B cell (primary cell): ENCODE results near the gene FKBP1A. TPM values are rescaled to one million over a fixed set of nuclear protein-coding genes. Genes with fewer than 3 reads are reported as not detected.

Experiments
- ATAC-seq: fragments of 200-7000 bp; cut with Tn5 transposase; one replicate; pipeline ENCODE4 v1.10.0; 2021; ENCODE audit warnings: low read depth, mild to moderate bottlenecking, moderate number of reproducible peaks, moderate library complexity
- CTCF ChIA-PET: fragments of 350-600 bp; sonication (Branson Sonifier 250); formaldehyde crosslinking; loops from one replicate; lab custom pipeline; 2021; ENCODE audit warnings: antibody characterized with exemption, inconsistent platforms; lab: Charles Lee
- POLR2A ChIA-PET: fragments of 350-600 bp; sonication (Branson Sonifier 250); formaldehyde crosslinking; loops from one replicate; lab custom pipeline; 2021; ENCODE audit warnings: antibody characterized with exemption; lab: Charles Lee
- DNase-seq: peaks from one replicate; pipeline ENCODE4 v3.0.0; 2013
- H2AFZ ChIP-seq: 2 replicates; pipeline ENCODE4 v1.6.1; 2012; ENCODE audit warnings: mild to moderate bottlenecking, low read depth, low read length; ENCODE audit not compliant: insufficient read depth, poor library complexity, severe bottlenecking
- H3K27ac ChIP-seq, 2 donors: 1 replicate in 1 of 2; 2 replicates in 1 of 2; pipeline ENCODE4 v1.5.1; 2012 to 2013; ENCODE audit warnings: low read length in 2 of 2, mild to moderate bottlenecking in 2 of 2, moderate library complexity in 1 of 2
- H3K27me3 ChIP-seq, 4 experiments: fragments of 200-600 bp in 1 of 4; sonication (generic) in 1 of 4; replicated peaks in 1 of 4; 1 replicate in 2 of 4; 2 replicates in 2 of 4; pipeline versions ENCODE4 v1.6.1 to v1.7.0; 2013 to 2016; ENCODE audit warnings: low read length in 3 of 4, mild to moderate bottlenecking in 2 of 4, mixed read lengths in 1 of 4, moderate library complexity in 1 of 4; ENCODE audit not compliant: insufficient read depth in 4 of 4, control insufficient read depth in 3 of 4; ENCODE audit errors: control extremely low read depth in 1 of 4
- H3K36me3 ChIP-seq, 2 experiments: replicated peaks in 1 of 2; 1 replicate in 1 of 2; 2 replicates in 1 of 2; pipeline versions ENCODE4 v1.6.1 to v1.7.1; 2013; ENCODE audit warnings: low read length in 1 of 2; ENCODE audit not compliant: insufficient read depth in 2 of 2, control insufficient read depth in 1 of 2; ENCODE audit errors: control extremely low read depth in 1 of 2, extremely low read depth in 1 of 2
- H3K4me1 ChIP-seq, 2 donors: fragments of 200-600 bp in 1 of 2; sonication (generic) in 1 of 2; 1 replicate in 1 of 2; 2 replicates in 1 of 2; pipeline versions ENCODE4 v1.5.1 to v1.6.1; 2013 to 2017; ENCODE audit warnings: low read length in 2 of 2; ENCODE audit not compliant: control insufficient read depth in 2 of 2, insufficient read depth in 2 of 2
- H3K4me2 ChIP-seq: replicated peaks from 2 replicates; pipeline ENCODE3; 2012; ENCODE audit warnings: mild to moderate bottlenecking, low read depth, low read length; ENCODE audit not compliant: poor library complexity, severe bottlenecking
- H3K4me3 ChIP-seq, 5 experiments: fragments of 200-600 bp in 1 of 5; sonication (generic) in 1 of 5; 1 replicate in 3 of 5; 2 replicates in 2 of 5; pipeline versions ENCODE4 v1.5.1 to v1.7.0; 2011 to 2016; ENCODE audit warnings: low read length in 4 of 5, mild to moderate bottlenecking in 4 of 5, low read depth in 2 of 5, control low read depth in 1 of 5, moderate library complexity in 1 of 5; ENCODE audit not compliant: insufficient read depth in 1 of 5; ENCODE audit errors: control extremely low read depth in 1 of 5, extremely low read depth in 1 of 5
- H3K79me2 ChIP-seq: fragments of 200-600 bp; sonication (generic); one replicate; pipeline ENCODE4 v1.6.0; 2016; ENCODE audit warnings: low read length; ENCODE audit not compliant: control insufficient read depth, insufficient read depth
- H3K9ac ChIP-seq: fragments of 200-600 bp; sonication (generic); 2 replicates; pipeline ENCODE4 v1.6.1; 2017; ENCODE audit warnings: mild to moderate bottlenecking, low read length, moderate library complexity
- H3K9me3 ChIP-seq, 3 donors: one replicate each; pipeline versions ENCODE4 v1.6.1 to v1.7.1; 2013; ENCODE audit warnings: low read length in 2 of 3; ENCODE audit not compliant: control insufficient read depth in 2 of 3, insufficient read depth in 1 of 3; ENCODE audit errors: control extremely low read depth in 1 of 3
- H4K20me1 ChIP-seq: 2 replicates; pipeline ENCODE4 v1.6.0; 2012; ENCODE audit warnings: mild to moderate bottlenecking, low read length; ENCODE audit not compliant: insufficient read depth, control insufficient read depth, poor library complexity, severe bottlenecking
- H3K27ac Mint-ChIP-seq: one replicate; pipeline ENCODE4 v1.8.0; 2021; ENCODE audit warnings: mixed read lengths
- H3K27me3 Mint-ChIP-seq: one replicate; pipeline ENCODE4 v1.8.0; 2021; ENCODE audit warnings: mixed read lengths
- H3K4me1 Mint-ChIP-seq: one replicate; pipeline ENCODE4 v1.8.0; 2021; ENCODE audit warnings: mixed read lengths
- H3K4me3 Mint-ChIP-seq: one replicate; pipeline ENCODE4 v1.8.0; 2021; ENCODE audit warnings: mixed read lengths
- H3K9me3 Mint-ChIP-seq: one replicate; pipeline ENCODE4 v1.8.0; 2022; ENCODE audit warnings: mixed read lengths; ENCODE audit not compliant: insufficient read depth
- EZH2 ChIP-seq: IDR thresholded peaks from 2 replicates; pipeline ENCODE4 v1.6.1; 2012; ENCODE audit warnings: borderline replicate concordance, low read depth, mild to moderate bottlenecking, moderate library complexity, low read length; ENCODE audit not compliant: insufficient read depth, poor library complexity, severe bottlenecking
- WGBS: methylation state at CpG from one replicate; pipeline ENCODE4 v1.1.5; 2013; ENCODE audit warnings: missing lambda C conversion rate; ENCODE audit not compliant: insufficient coverage; 5-methylcytosine and 5-hydroxymethylcytosine counted together
- intact Hi-C: fragments of 100-400 bp; cut with micrococcal nuclease; formaldehyde crosslinking; loops from one replicate; pipeline ENCODE4 v1.10.0; 2022
- polyA plus RNA-seq: library from polyadenylated mRNA; depleted of rRNA; stranded (reverse); fragments of >200 nt; gene quantifications from 2 replicates; pipeline ENCODE4 v1.2.3, GENCODE V29; 2012
- total RNA-seq, 2 donors: library from RNA; stranded (reverse); fragments of 120-200 nt in 1 of 2; gene quantifications; 1 replicate in 1 of 2; 2 replicates in 1 of 2; pipeline versions ENCODE4 v1.2.3 to v1.2.4, GENCODE V29; 2013 to 2022
- TF ChIP-seq, protein P1 (sequence below): fragments of 200-600 bp; IDR thresholded peaks from one replicate; pipeline ENCODE4 v1.8.0; 2022; ENCODE audit warnings: antibody characterized with exemption, mild to moderate bottlenecking

The FKBP1A gene
- total and polyA plus RNA-seq, 2 donors (not counting 1 experiment from before 2014, with no cell fraction given) = 86.3 to 86.7 TPM

- ChIA-PET CTCF (interaction anchor here (1.0 to 1.7 kb wide), 3 partner anchors 56 to 183 kb away, joined by 3 to 14 read pairs (median 7); no protein-coding TSS in a partner anchor), POLR2A (no interaction called here)
- Mint-ChIP-seq H3K27ac (no peak overlapping the region), H3K4me3 (no peak overlapping the region), H3K4me1 (no peaks in the 10 kb centered on the region), H3K27me3 (no peaks in the 10 kb centered on the region), H3K9me3 (no peaks in the 10 kb centered on the region)
- Histone ChIP-seq H3K4me1 (peaks cover 11 to 13% of the 10 kb centered on the region in 2 donors), H3K79me2 (peaks cover 8% of the 10 kb centered on the region), H3K27me3 (no peaks in the 10 kb centered on the region), H4K20me1 (no peaks in the 10 kb centered on the region), H3K36me3 (no peaks in the 10 kb centered on the region), H3K4me3 (no peak overlapping the region), H3K4me2 (no peak overlapping the region), H3K9ac (no peak overlapping the region), H3K9me3 (no peaks in the 10 kb centered on the region), H3K27ac (no peak overlapping the region), H2AFZ (no peak overlapping the region)
- 90% methylated on average over 13 of the region's 17 CpGs for whole genome bisulfite sequencing
- DNase-seq (no peak), ATAC-seq (no peak)
- TF ChIP-seq EZH2 = no peak
- TF ChIP-seq, protein P1, sequence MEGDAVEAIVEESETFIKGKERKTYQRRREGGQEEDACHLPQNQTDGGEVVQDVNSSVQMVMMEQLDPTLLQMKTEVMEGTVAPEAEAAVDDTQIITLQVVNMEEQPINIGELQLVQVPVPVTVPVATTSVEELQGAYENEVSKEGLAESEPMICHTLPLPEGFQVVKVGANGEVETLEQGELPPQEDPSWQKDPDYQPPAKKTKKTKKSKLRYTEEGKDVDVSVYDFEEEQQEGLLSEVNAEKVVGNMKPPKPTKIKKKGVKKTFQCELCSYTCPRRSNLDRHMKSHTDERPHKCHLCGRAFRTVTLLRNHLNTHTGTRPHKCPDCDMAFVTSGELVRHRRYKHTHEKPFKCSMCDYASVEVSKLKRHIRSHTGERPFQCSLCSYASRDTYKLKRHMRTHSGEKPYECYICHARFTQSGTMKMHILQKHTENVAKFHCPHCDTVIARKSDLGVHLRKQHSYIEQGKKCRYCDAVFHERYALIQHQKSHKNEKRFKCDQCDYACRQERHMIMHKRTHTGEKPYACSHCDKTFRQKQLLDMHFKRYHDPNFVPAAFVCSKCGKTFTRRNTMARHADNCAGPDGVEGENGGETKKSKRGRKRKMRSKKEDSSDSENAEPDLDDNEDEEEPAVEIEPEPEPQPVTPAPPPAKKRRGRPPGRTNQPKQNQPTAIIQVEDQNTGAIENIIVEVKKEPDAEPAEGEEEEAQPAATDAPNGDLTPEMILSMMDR = no peak
- intact Hi-C loops = loop anchor here (10.0 kb wide), 1 partner anchor 776 kb away; the partner anchor contains the start of gene CSNK2A1
Measured at GRCh38 chr20:1320902-1321653, 71.8 kb downstream of the FKBP1A start.

- H3K27ac ChIP-seq = no peak overlapping the region
- H3K4me2 ChIP-seq = no peak overlapping the region
- peaks cover under 1% of the 10 kb centered on the region for H3K27me3 Mint-ChIP-seq
- no peaks in the 10 kb centered on the region for H3K9me3 ChIP-seq
- H3K9me3 Mint-ChIP-seq = no peaks in the 10 kb centered on the region
- 91% methylated on average over 6 of the region's 6 CpGs for WGBS
- intact Hi-C loops = loop anchor here (10.0 kb wide), 1 partner anchor 775 kb away; the partner anchor contains the start of gene CSNK2A1
- POLR2A ChIA-PET = no interaction called here
- no peak overlapping the region for H2AFZ ChIP-seq
- TF ChIP-seq, protein P1 = no peak
- no peak for TF ChIP-seq EZH2
- CTCF ChIA-PET = interaction anchor here (1.4 kb wide), 1 partner anchor 119 kb away, joined by 4 read pairs; no protein-coding TSS in a partner anchor
- no peak overlapping the region for H3K4me3 ChIP-seq
- DNase-seq (no peak), ATAC-seq (no peak)
- no peaks in the 10 kb centered on the region for H4K20me1 ChIP-seq
- no peak overlapping the region for H3K4me3 Mint-ChIP-seq
- H3K9ac ChIP-seq = no peak overlapping the region
- H3K27me3 ChIP-seq = no peaks in the 10 kb centered on the region
- no peaks in the 10 kb centered on the region for H3K4me1 Mint-ChIP-seq
- H3K27ac Mint-ChIP-seq = no peak overlapping the region
- H3K79me2 ChIP-seq = no peaks in the 10 kb centered on the region
- H3K36me3 ChIP-seq = no peaks in the 10 kb centered on the region
- H3K4me1 ChIP-seq = peaks cover 7% of the 10 kb centered on the region in 2 donors
Measured at GRCh38 chr20:1320016-1320415, 72.8 kb downstream of the FKBP1A start.
